Measurements from ENCODE around the gene TSPAN6.

- TF ChIP-seq CTCF (optimal IDR thresholded peaks at IDR 0.05 in 1 of 3, IDR thresholded peaks at IDR 0.05 in 1 of 3, conservative IDR thresholded peaks at IDR 0.05 in 1 of 3; ENCODE audit: extremely low read depth in 1 of 3, insufficient read depth in 2 of 3, low read length in 3 of 3) (no peak), EZH2 (IDR thresholded peaks at IDR 0.05; ENCODE audit: low read length) (no peak)
Observed at GRCh38 chrX:100593126-100593525, 43.5 kb downstream of the TSPAN6 start.

All from keratinocyte (primary cell).